ENCODE measurements around the gene MCHR1.

The MCHR1 gene

DNA sequence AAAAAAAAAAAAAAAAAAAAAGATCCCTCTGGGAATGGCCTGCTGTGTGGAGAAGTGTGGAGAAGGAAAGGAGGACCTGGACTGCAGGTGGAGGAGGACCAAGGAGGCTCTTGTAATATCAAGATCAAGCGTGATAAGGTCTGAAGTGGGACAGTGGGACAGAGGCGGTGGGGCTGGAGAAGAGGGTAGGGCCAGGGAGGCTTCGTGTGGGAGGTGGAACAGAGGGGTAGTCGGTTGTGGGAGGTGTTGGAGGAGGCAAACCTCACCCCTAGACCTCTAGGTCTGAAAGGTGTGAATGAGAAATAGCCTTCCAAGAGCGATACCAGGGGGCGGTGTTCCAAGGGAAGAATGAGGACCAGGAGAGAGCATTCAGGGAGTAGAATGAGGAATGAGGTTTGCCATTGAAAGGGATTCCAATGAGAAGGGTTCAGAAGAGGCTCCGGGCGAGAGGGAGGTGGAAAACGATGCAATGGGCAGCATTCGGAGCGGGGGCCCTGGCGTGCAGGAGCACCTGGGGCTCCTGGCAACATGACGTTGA is 44.2 kb downstream of the MCHR1 start:
- no peak for DNase-seq (ENCODE audit: low read depth in 3 of 3, low spot score in 1 of 3)

DNA sequence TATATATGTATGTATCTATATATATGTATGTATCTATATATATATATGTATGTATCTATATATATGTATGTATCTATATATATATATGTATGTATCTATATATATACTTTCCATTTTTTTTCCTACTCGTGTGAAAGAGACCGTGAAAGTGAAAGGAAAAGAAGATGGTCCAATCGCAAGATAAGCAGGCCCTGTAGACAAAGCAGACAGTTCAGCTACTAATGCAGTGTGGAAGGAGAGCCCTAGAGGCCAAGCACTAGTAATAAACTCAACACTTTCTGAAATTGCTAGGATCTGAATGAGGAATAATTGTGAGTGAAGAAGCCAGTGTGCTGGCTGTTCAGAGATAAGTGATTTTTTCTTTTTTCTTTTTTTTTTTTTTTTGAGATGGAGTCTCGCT is 47.2 kb downstream of the MCHR1 start:
- no peak for DNase-seq (ENCODE audit: low read depth in 3 of 3, low spot score in 1 of 3)

GRCh38 chr22:40727070-40727963 is 48.0 kb downstream of the MCHR1 start:
- no peak for DNase-seq (ENCODE audit: low read depth in 3 of 3, low spot score in 1 of 3)

- DNase-seq (ENCODE audit: low read depth in 3 of 3, low spot score in 1 of 3), result no peak
Observed at GRCh38 chr22:40727964-40728615, 48.8 kb downstream of the MCHR1 start.

DNA sequence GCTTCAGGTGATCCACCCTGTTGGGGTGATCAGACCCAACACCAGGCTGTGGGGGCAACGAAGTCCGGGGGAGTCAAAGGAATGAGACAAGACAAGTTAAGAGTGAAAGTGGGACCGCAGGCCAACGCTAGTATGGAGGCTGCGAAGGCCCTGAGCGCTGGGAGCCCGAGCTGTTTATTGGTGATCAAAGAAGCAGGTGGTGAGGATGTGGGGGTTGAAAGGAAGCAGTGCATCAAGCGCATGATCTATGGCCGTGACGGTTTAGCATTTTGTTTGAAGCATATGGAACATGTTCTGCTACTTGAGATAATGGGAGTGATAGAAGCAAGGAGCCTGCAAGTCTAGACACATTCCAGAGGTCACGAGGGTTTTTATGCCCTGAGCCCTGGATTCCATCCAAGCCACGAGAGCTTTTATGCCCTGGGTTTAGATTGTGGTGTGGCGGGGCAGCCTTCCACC is 49.5 kb downstream of the MCHR1 start:
- DNase-seq (ENCODE audit: low read depth in 3 of 3, low spot score in 1 of 3), result peak; percentile 20 to 30 (median 28)

DNA sequence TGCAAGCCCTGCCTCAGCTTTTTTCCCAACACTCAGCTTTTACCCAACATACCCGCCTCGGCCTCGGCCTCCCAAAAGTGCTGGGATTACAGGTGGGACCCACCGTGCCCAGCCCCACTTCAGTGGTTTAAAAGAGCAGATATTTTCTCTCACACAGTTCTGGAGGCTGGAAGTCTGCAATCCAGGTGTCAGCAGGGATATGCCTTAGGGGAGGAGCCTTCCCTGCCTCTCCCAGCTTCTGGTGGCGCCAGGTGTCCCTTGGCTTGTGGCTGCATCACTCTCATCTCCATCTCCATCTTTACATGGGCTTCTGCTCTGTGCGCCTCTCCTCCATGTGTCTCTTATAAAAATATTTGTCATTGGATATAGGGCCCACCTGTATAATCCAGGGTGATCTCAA is 50.0 kb downstream of the MCHR1 start:
- no peak for DNase-seq (ENCODE audit: low read depth in 3 of 3, low spot score in 1 of 3)

All from stimulated activated CD4-positive, alpha-beta T cell treated with anti-CD3 and anti-CD28 coated beads, TNF-alpha, amount 100 ng/mL, for 1 hour (primary cell).